GM12864 (cell line): ENCODE measurements around the gene RBM5.

Experiments used
- DNase-seq: peaks from one replicate; pipeline ENCODE4 v3.0.0-alpha.2; 2011; ENCODE audit warnings: low read depth
- H3K4me3 ChIP-seq: 2 replicates; pipeline ENCODE4 v1.5.1; 2011; ENCODE audit warnings: mild to moderate bottlenecking, low read depth, low read length, control low read depth
- CTCF ChIP-seq: IDR thresholded peaks from 2 replicates; pipeline ENCODE4 v1.5.1; 2011; ENCODE audit warnings: low read depth, mild to moderate bottlenecking, moderate library complexity, low read length, control low read depth, inconsistent platforms; ENCODE audit errors: missing control alignments

The RBM5 gene

GRCh38 chr3:50139718-50140423 is 51.2 kb downstream of the RBM5 start:
- no peak for TF ChIP-seq CTCF
- H3K4me3 ChIP-seq: no peak overlapping the region
- DNase-seq: no peak

GRCh38 chr3:50140990-50141389 is 52.3 kb downstream of the RBM5 start:
- DNase-seq: no peak
- H3K4me3 ChIP-seq: no peak overlapping the region
- TF ChIP-seq CTCF: no peak

GRCh38 chr3:50146316-50146901 is 57.7 kb downstream of the RBM5 start:
- TF ChIP-seq CTCF: peak; percentile 7
- DNase-seq: no peak
- no peak overlapping the region for H3K4me3 ChIP-seq

GRCh38 chr3:50147016-50147415 is 58.3 kb downstream of the RBM5 start:
- H3K4me3 ChIP-seq: no peak overlapping the region
- no peak for TF ChIP-seq CTCF
- no peak for DNase-seq

- DNase-seq: no peak
- TF ChIP-seq CTCF: no peak
- H3K4me3 ChIP-seq: no peak overlapping the region
Observed at GRCh38 chr3:50147447-50147846, 58.7 kb downstream of the RBM5 start.

GRCh38 chr3:50147861-50148260 is 59.1 kb downstream of the RBM5 start:
- DNase-seq: no peak
- no peak overlapping the region for H3K4me3 ChIP-seq
- no peak for TF ChIP-seq CTCF

- no peak for TF ChIP-seq CTCF
Observed at GRCh38 chr3:50150404-50150750, 61.7 kb downstream of the RBM5 start.

More at GRCh38 chr3:50150404-50150750, 61.7 kb downstream of the RBM5 start:
- no peak for DNase-seq
- H3K4me3 ChIP-seq: no peak overlapping the region
